Measurements from ENCODE around the gene C22orf39.

The C22orf39 gene

GRCh38 chr22:19412923-19413322 is 34.6 kb downstream of the C22orf39 start:
- Histone ChIP-seq H3K4me1 (ENCODE audit: low read length) (peaks cover 5% of the 10 kb centered on the region), H3K36me3 (replicated peaks; ENCODE audit: insufficient read depth, low read length) (peaks cover 15% of the 10 kb centered on the region), H3K79me2 (ENCODE audit: low read length) (peaks cover 100% of the 10 kb centered on the region), H3K9ac (ENCODE audit: low read length) (no peak overlapping the region), H4K20me1 (ENCODE audit: insufficient read depth, low read length) (peaks cover 45% of the 10 kb centered on the region), H3K27ac (ENCODE audit: low read length) (no peak overlapping the region), H3K9me3 (replicated peaks; ENCODE audit: insufficient read depth, low read length) (no peaks in the 10 kb centered on the region), H3K4me3 (ENCODE audit: low read length) (no peak overlapping the region), H2AFZ (ENCODE audit: low read length) (no peak overlapping the region), H3K4me2 (ENCODE audit: low read depth, low read length) (no peak overlapping the region), H3K27me3 (replicated peaks; ENCODE audit: insufficient read depth, low read length) (no peaks in the 10 kb centered on the region), H3F3A (ENCODE audit: insufficient read depth, low read length) (peaks cover 2% of the 10 kb centered on the region; the same call in 1 of the 2 replicates), H3K9me2 (replicated peaks; ENCODE audit: insufficient read depth, low read length) (no peaks in the 10 kb centered on the region)
- DNase-seq: no peak
- TF ChIP-seq CTCF (IDR thresholded peaks at IDR 0.05; ENCODE audit: low read length) (no peak), EZH2 (optimal IDR thresholded peaks at IDR 0.05; ENCODE audit: low read depth, low read length) (no peak), EZH2phosphoT487 (IDR thresholded peaks at IDR 0.05; ENCODE audit: low read length) (no peak)

- peaks cover 100% of the 10 kb centered on the region for H3K79me2 ChIP-seq (ENCODE audit: low read length)
- peaks cover under 1% of the 10 kb centered on the region; the same call in 1 of the 2 replicates for H3K4me1 ChIP-seq (ENCODE audit: low read length)
These were observed 35.0 kb downstream of the C22orf39 start for GRCh38 chr22:19412478-19412877.

GRCh38 chr22:19411690-19412045 is 35.8 kb downstream of the C22orf39 start:
- H3K36me3 ChIP-seq (replicated peaks; ENCODE audit: insufficient read depth, low read length): peaks cover 15% of the 10 kb centered on the region
- H3F3A ChIP-seq (ENCODE audit: insufficient read depth, low read length): no peaks in the 10 kb centered on the region; the same call in 1 of the 2 replicates
- no peak overlapping the region for H2AFZ ChIP-seq (ENCODE audit: low read length)
- H3K4me3 ChIP-seq (ENCODE audit: low read length): no peak overlapping the region
- TF ChIP-seq EZH2 (optimal IDR thresholded peaks at IDR 0.05; ENCODE audit: low read depth, low read length) (no peak), CTCF (IDR thresholded peaks at IDR 0.05; ENCODE audit: low read length) (no peak), EZH2phosphoT487 (IDR thresholded peaks at IDR 0.05; ENCODE audit: low read length) (no peak)
- H3K4me1 ChIP-seq (ENCODE audit: low read length): no peaks in the 10 kb centered on the region
- H3K4me2 ChIP-seq (ENCODE audit: low read depth, low read length): no peak overlapping the region
- H3K27ac ChIP-seq (ENCODE audit: low read length): no peak overlapping the region
- no peaks in the 10 kb centered on the region for H3K27me3 ChIP-seq (replicated peaks; ENCODE audit: insufficient read depth, low read length)
- H3K9me3 ChIP-seq (replicated peaks; ENCODE audit: insufficient read depth, low read length): no peaks in the 10 kb centered on the region
- DNase-seq: no peak
- H4K20me1 ChIP-seq (ENCODE audit: insufficient read depth, low read length): peaks cover 45% of the 10 kb centered on the region
- H3K9ac ChIP-seq (ENCODE audit: low read length): no peak overlapping the region
- no peaks in the 10 kb centered on the region for H3K9me2 ChIP-seq (replicated peaks; ENCODE audit: insufficient read depth, low read length)
- peaks cover 99% of the 10 kb centered on the region for H3K79me2 ChIP-seq (ENCODE audit: low read length)

More at GRCh38 chr22:19412478-19412877, 35.0 kb downstream of the C22orf39 start:
- H2AFZ ChIP-seq (ENCODE audit: low read length): no peak overlapping the region
- no peaks in the 10 kb centered on the region for H3K27me3 ChIP-seq (replicated peaks; ENCODE audit: insufficient read depth, low read length)
- H3K9me2 ChIP-seq (replicated peaks; ENCODE audit: insufficient read depth, low read length): no peaks in the 10 kb centered on the region
- no peak overlapping the region for H3K9ac ChIP-seq (ENCODE audit: low read length)
- DNase-seq: no peak
- H3K4me2 ChIP-seq (ENCODE audit: low read depth, low read length): no peak overlapping the region
- H3K27ac ChIP-seq (ENCODE audit: low read length): no peak overlapping the region
- H3K36me3 ChIP-seq (replicated peaks; ENCODE audit: insufficient read depth, low read length): peaks cover 15% of the 10 kb centered on the region
- H3K9me3 ChIP-seq (replicated peaks; ENCODE audit: insufficient read depth, low read length): no peaks in the 10 kb centered on the region
- TF ChIP-seq EZH2 (optimal IDR thresholded peaks at IDR 0.05; ENCODE audit: low read depth, low read length): no peak
- TF ChIP-seq EZH2phosphoT487 (IDR thresholded peaks at IDR 0.05; ENCODE audit: low read length): no peak
- TF ChIP-seq CTCF (IDR thresholded peaks at IDR 0.05; ENCODE audit: low read length): no peak
- peaks cover 45% of the 10 kb centered on the region for H4K20me1 ChIP-seq (ENCODE audit: insufficient read depth, low read length)
- no peaks in the 10 kb centered on the region; the same call in 1 of the 2 replicates for H3F3A ChIP-seq (ENCODE audit: insufficient read depth, low read length)
- no peak overlapping the region for H3K4me3 ChIP-seq (ENCODE audit: low read length)
